ENCODE data around the gene CPNE2. TPM values are rescaled to one million over a fixed set of nuclear protein-coding genes. Genes with fewer than 3 reads are reported as not detected.

The CPNE2 gene
- total and polyA plus RNA-seq, 12 donors = 9.6 to 43.6 (median 17.1) TPM

GRCh38 chr16:57133031-57133430 is 40.6 kb downstream of the CPNE2 start:
- no peaks in the 10 kb centered on the region for H3K4me1 ChIP-seq (replicated peaks in 1 of 2)
- no peak overlapping the region for H3K4me3 ChIP-seq
- DNase-seq = no peak
- H3K27me3 ChIP-seq = no peaks in the 10 kb centered on the region
- no peak overlapping the region for H3K27ac ChIP-seq
- TF ChIP-seq CTCF (IDR thresholded peaks at IDR 0.05) = no peak
- TF ChIP-seq POLR2A (IDR thresholded peaks at IDR 0.05) = no peak
- H3K9me3 ChIP-seq (replicated peaks in 1 of 3) = no peaks in the 10 kb centered on the region
- intact Hi-C loops (cut with DNase I) = no loop called here
- no peaks in the 10 kb centered on the region for H3K36me3 ChIP-seq (replicated peaks in 1 of 2)
- 67 to 89% (median 83%) methylated on average over 1 to 4 of the region's 4 CpGs for WGBS, 4 donors

DNA sequence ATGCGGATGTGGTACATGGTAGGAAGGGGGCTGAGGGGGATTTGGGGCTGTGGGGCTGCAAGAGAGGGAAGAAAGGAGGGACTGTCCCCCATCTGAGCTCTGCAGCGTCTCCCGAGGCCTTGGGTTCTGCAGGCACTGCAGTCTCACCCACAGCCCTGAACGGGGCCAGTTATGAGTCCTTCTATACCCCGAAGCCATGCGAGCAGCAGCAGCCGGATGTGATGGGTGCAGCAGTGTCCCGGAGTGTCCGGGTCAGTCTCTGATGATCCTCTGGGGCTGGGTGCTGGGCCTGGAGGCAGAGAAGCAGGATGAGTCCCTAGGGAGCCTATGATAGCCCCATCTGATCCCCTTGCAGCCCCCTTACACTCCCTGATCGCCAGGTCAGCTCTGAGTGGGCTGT is 41.5 kb downstream of the CPNE2 start:
- no peak for DNase-seq
- H3K9me3 ChIP-seq (replicated peaks in 1 of 3) = no peaks in the 10 kb centered on the region
- H3K27ac ChIP-seq = no peak overlapping the region

GRCh38 chr16:57134982-57135381 is 42.6 kb downstream of the CPNE2 start:
- Histone ChIP-seq H3K36me3 (replicated peaks in 1 of 2) (no peaks in the 10 kb centered on the region), H3K27ac (peak overlapping the region in 1 of 5 donors; percentile 16), H3K27me3 (no peaks in the 10 kb centered on the region), H3K9me3 (replicated peaks in 1 of 3) (no peaks in the 10 kb centered on the region), H3K4me3 (no peak overlapping the region), H3K4me1 (replicated peaks in 1 of 2) (peaks cover 0 to 4% of the 10 kb centered on the region in 2 donors)
- TF ChIP-seq CTCF (IDR thresholded peaks at IDR 0.05) (no peak), POLR2A (IDR thresholded peaks at IDR 0.05) (no peak)
- DNase-seq = no peak
- intact Hi-C loops (cut with DNase I) = no loop called here
- WGBS, 4 donors = 87 to 92% (median 90%) methylated on average over 2 of the region's 2 CpGs; no CpG with 5 or more reads in 1 of the 4 donors

More for the DNA sequence above, 41.5 kb downstream of the CPNE2 start:
- WGBS, 4 donors = 86 to 97% (median 93%) methylated on average over 5 to 10 of the region's 10 CpGs
- TF ChIP-seq POLR2A (IDR thresholded peaks at IDR 0.05) (no peak), CTCF (IDR thresholded peaks at IDR 0.05) (no peak)
- intact Hi-C loops (cut with DNase I) = no loop called here
- Histone ChIP-seq H3K4me1 (replicated peaks in 1 of 2) (no peaks in the 10 kb centered on the region), H3K36me3 (replicated peaks in 1 of 2) (no peaks in the 10 kb centered on the region), H3K27me3 (no peaks in the 10 kb centered on the region), H3K4me3 (no peak overlapping the region)

DNA sequence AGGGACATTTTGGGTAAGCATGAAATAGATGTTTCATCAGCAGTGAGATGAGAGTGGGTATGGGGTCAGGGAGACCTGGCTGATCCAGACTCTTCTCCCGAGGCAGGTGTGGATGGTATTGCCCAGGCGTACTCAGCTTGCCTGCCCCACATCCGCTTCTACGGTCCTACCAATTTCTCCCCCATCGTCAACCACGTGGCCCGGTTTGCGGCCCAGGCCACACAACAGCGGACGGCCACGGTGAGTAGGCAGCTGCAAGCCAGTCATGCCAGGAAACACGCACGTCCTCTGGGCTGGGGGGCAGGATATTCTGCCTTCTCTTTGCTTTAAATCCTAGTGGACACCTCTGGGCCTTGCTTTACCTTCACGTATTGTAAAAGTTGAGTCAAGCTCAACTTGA is 44.7 kb downstream of the CPNE2 start:
- Histone ChIP-seq H3K4me3 (no peak overlapping the region), H3K27me3 (no peaks in the 10 kb centered on the region), H3K27ac (no peak overlapping the region), H3K9me3 (replicated peaks in 1 of 3) (no peaks in the 10 kb centered on the region), H3K36me3 (replicated peaks in 1 of 2) (no peaks in the 10 kb centered on the region), H3K4me1 (replicated peaks in 1 of 2) (peaks cover 0 to 8% of the 10 kb centered on the region in 2 donors)
- TF ChIP-seq POLR2A (IDR thresholded peaks at IDR 0.05) = no peak
- no peak for TF ChIP-seq CTCF (IDR thresholded peaks at IDR 0.05)
- no peak for DNase-seq
- 72 to 100% (median 82%) methylated on average over 2 to 14 of the region's 14 CpGs for WGBS, 4 donors
- intact Hi-C loops (cut with DNase I) = no loop called here
